SJSA1 (cell line): ENCODE data around the gene TGFB1I1. TPM values are rescaled to one million over a fixed set of nuclear protein-coding genes. Genes with fewer than 3 reads are reported as not detected.
"Not testable (repeated sequence)": the region's sequence is repeated elsewhere in the genome, so short reads cannot be mapped to it uniquely, and the experiment has no call there.

Experiments
- DNase-seq, 2 experiments: peaks; one replicate each; pipeline ENCODE4 v3.0.0-alpha.2; 2015 to 2020; ENCODE audit warnings: low spot score in 2 of 2, low read depth in 1 of 2
- H3K27ac ChIP-seq: fragments of 250-450 bp; sonication (Bioruptor Pico); 2 replicates; pipeline ENCODE4 v1.5.1; 2020; ENCODE audit warnings: mild to moderate bottlenecking, moderate library complexity
- H3K27me3 ChIP-seq: fragments of 250-450 bp; sonication (Bioruptor Pico); replicated peaks from 2 replicates; pipeline ENCODE4 v1.5.1; 2020; ENCODE audit warnings: mild to moderate bottlenecking, moderate library complexity
- H3K36me3 ChIP-seq: fragments of 250-450 bp; sonication (Bioruptor Pico); 2 replicates; pipeline ENCODE4 v1.5.1; 2020; ENCODE audit warnings: mild to moderate bottlenecking
- H3K4me1 ChIP-seq: fragments of 250-450 bp; sonication (Bioruptor Pico); replicated peaks from 2 replicates; pipeline ENCODE4 v1.6.1; 2021; ENCODE audit warnings: mild to moderate bottlenecking
- H3K4me3 ChIP-seq: fragments of 250-450 bp; sonication (Bioruptor Pico); 2 replicates; pipeline ENCODE4 v1.5.1; 2020; ENCODE audit warnings: mild to moderate bottlenecking
- H3K9me3 ChIP-seq: fragments of 250-450 bp; sonication (Bioruptor Pico); replicated peaks from 2 replicates; pipeline ENCODE4 v1.5.1; 2020; ENCODE audit warnings: mild to moderate bottlenecking
- total RNA-seq: library from RNA; depleted of rRNA; stranded (reverse); fragments of >200 nt; shearing (Covaris generic); gene quantifications from 2 replicates; pipeline ENCODE4 v1.2.3, GENCODE V29; 2014; rRNA removed

TGFB1I1 gene
- total RNA-seq, 1 experiment from 2014 or later = 90.1 TPM

DNA sequence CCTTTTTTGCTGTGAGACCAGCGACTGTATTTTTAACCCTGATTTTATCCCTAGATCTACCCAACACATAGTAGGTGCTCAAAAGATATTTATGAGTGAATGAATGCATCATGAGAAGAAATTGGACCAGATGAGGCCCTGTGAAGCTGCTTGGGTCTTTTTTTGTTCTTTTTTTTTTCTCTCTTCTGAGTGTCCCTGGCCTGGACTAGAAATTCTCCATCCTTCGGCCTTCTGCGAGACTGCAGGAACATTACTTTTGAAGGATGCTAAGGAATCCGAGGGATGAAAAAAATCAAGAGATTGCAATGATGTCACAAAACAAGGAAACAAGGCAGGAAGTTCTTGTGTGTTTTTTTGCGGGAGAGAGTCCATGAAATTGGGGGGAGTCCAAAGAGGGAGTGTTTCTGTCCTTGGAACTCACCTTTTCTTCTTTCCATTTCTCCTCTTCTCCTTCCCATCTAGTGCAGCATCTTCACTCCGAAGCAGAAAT lies 36.8 kb downstream of the TGFB1I1 start:
- Histone ChIP-seq H3K9me3 (peaks cover 10% of the 10 kb centered on the region), H3K4me3 (peak overlapping the region; percentile 82), H3K4me1 (peaks cover 17% of the 10 kb centered on the region), H3K27me3 (no peaks in the 10 kb centered on the region), H3K36me3 (peaks cover 12% of the 10 kb centered on the region), H3K27ac (peak overlapping the region; percentile 93)
- no peak for DNase-seq

DNA sequence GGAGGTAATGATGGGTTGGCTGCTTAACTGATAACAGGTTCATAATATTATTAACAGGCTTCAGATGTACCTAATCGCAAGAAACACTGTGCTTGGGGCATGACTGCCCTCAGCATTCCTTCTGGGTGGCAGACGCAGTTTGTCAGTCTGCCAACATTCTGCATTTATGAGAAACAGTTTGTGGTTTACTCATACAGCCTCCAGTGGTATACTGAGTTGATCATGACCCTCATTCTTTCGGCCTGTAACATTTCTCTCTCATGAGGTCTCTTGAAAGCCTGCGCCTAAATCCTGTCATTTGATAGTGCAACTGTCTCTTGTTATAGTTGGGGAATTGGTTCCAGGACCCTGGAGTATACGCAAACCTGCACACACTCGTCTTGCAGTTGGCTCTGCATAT lies 41.2 kb downstream of the TGFB1I1 start:
- Histone ChIP-seq H3K9me3 (peaks cover 10% of the 10 kb centered on the region), H3K4me3 (no peak overlapping the region), H3K36me3 (peaks cover under 1% of the 10 kb centered on the region), H3K27me3 (no peaks in the 10 kb centered on the region), H3K27ac (no peak overlapping the region; the same call in 1 of the 2 replicates), H3K4me1 (peaks cover 18% of the 10 kb centered on the region)
- peak; percentile 59 to 62 for DNase-seq

DNA sequence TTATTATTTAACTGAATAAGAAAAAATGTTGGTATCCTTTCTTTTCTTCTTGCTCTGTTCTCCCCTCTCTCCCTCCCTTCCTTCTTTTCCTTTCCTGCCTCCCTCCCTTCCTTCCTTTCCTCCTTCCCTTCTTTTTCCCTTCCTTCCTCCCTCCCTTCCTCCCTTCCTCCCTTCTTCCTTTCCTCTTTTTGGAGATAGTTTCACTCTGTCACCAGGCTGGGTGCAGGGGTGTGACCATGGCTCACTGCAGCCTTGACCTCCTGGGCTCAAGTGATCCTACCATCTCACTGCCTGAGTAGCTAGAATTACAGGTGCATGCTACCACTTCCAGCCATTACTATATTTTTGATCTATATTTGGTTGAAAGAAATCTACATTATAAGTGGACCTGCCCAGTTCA lies 41.9 kb downstream of the TGFB1I1 start:
- peaks cover 10% of the 10 kb centered on the region for H3K9me3 ChIP-seq
- H3K27ac ChIP-seq = no peak overlapping the region
- DNase-seq = no peak
- no peak overlapping the region for H3K4me3 ChIP-seq
- peaks cover 18% of the 10 kb centered on the region for H3K4me1 ChIP-seq
- H3K36me3 ChIP-seq = no peaks in the 10 kb centered on the region
- H3K27me3 ChIP-seq = no peaks in the 10 kb centered on the region

DNA sequence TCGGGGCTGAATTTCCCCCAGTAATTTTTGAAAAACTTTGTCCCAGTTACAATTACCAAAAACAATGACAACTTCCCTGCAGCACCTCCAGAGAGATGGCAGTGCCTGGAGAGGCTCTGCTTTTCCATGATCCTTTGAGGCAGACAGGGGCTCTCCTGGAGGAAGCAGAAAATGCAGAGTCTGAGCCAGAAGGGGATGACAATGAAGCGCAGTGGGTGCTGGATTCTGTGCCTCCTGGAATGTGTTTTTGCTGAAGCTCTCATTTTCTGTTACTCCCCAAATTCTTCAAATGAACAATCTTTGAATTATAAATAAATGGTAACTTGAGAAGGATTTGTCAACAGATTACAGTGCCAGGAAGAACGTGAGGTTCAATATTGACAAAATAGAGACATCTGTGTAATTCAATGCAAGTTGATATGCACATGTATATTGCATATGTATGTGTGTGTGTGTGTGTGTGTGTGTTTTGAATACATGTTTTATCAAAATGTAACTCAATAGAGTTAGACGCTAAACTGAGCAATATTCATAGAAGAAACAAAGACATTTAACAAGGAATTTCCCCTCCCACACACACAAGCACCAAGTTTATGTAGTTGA lies 45.9 kb downstream of the TGFB1I1 start:
- Histone ChIP-seq H3K9me3 (no peaks in the 10 kb centered on the region; the same call in 1 of the 2 replicates), H3K4me1 (peaks cover 9% of the 10 kb centered on the region), H3K36me3 (no peaks in the 10 kb centered on the region), H3K27me3 (no peaks in the 10 kb centered on the region), H3K27ac (no peak overlapping the region), H3K4me3 (no peak overlapping the region)
- no peak for DNase-seq

DNA sequence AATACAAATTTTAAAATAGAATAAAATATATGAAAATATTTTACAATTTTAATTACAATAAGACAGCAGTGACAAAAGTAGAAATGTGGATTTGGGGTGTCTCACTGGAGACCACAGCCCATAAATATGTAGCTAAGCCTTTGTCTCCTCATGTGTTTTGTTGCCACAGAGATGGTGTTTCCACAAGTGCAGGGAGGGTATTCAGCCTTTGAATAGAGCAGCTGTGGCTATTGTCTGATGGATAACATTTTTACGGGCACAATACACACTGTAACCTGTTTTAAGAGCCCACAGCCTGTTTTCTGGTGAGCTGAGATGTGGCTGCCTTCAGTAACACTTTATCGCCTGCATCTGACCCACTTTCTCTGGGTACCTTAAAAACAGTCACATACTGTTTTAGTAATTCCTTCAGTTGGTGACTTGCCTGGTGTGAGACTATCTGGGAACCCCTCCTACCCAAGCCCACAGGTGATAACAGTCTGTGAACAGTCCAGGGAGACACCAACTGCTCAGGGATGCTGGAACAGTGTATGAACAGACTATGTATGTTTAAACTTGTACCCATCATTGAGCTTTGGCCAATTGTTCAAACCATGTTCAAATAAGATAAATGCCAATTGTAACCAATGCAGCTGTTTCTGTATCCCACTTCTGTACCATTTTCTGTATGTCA lies 47.9 kb downstream of the TGFB1I1 start:
- H3K4me1 ChIP-seq = no peaks in the 10 kb centered on the region
- DNase-seq = no peak
- no peaks in the 10 kb centered on the region for H3K27me3 ChIP-seq
- no peaks in the 10 kb centered on the region for H3K9me3 ChIP-seq
- H3K27ac ChIP-seq = no peak overlapping the region
- no peak overlapping the region for H3K4me3 ChIP-seq
- no peaks in the 10 kb centered on the region for H3K36me3 ChIP-seq

DNA sequence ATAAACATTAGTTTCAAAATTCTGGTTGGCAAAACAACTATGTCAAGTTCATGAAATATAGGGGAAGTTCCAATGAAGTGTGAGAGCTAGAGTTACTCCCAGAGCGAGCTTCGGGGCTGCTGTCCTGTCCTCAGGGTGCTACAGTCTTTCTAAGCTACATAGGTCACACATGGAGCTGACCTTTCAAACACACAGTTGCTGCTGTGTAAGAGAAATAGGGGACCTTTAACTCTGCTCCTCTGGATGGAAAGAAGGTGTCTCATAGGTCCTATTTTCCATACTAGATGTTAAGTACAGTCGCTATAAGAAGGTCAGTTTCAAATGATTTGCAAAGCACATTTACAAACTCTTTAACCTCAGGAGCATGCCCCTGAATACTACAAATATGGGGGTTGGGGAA lies 49.4 kb downstream of the TGFB1I1 start:
- no peak for DNase-seq
- Histone ChIP-seq H3K36me3 (no peaks in the 10 kb centered on the region), H3K4me1 (no peaks in the 10 kb centered on the region), H3K27me3 (no peaks in the 10 kb centered on the region), H3K9me3 (no peaks in the 10 kb centered on the region), H3K4me3 (no peak overlapping the region), H3K27ac (no peak overlapping the region)

DNA sequence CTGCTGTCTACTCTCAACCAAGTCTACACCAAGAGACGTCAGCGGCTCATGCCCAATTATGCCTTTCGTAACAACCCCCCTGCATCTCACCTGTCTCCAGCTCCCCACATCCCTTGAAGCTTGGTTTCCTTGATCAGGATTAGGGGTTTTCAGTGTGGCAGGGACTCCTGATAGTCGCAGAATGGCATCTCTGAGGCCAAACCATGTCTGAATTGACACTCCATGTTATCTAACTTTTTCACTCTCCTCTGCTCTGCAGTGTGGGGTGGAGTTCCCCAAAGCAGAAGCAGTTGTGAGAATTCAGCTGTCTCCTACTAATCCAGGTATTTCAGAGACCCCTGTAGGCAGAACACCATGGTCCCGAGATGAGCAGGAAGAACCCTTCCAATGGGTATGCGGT lies 50.1 kb downstream of the TGFB1I1 start:
- Histone ChIP-seq H3K27ac (no peak overlapping the region), H3K9me3 (no peaks in the 10 kb centered on the region), H3K4me1 (no peaks in the 10 kb centered on the region), H3K36me3 (no peaks in the 10 kb centered on the region), H3K4me3 (no peak overlapping the region), H3K27me3 (no peaks in the 10 kb centered on the region)
- DNase-seq = no peak

DNA sequence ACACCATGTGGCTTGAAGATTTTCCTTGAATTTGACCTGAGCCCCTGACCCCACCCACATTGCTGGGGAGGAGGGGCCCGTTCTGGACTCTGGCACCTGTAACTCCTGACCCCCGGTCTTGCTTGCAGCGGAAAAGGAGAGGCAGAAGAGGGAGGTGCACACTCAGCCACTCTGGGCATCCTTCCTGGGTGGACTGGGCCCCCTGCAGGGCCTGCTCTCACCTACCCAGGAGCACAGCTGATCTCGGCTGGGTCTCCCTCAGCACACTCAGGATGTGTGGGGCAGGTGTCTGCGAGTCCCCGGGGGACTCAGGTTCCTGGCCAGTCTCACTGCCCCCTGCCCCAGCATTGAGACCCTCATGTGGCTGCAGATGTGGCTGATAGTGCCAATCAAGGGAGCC lies 51.8 kb downstream of the TGFB1I1 start:
- H3K36me3 ChIP-seq, H3K4me1 ChIP-seq, H3K27me3 ChIP-seq, DNase-seq, H3K4me3 ChIP-seq, H3K27ac ChIP-seq, H3K9me3 ChIP-seq: not testable (repeated sequence)

DNA sequence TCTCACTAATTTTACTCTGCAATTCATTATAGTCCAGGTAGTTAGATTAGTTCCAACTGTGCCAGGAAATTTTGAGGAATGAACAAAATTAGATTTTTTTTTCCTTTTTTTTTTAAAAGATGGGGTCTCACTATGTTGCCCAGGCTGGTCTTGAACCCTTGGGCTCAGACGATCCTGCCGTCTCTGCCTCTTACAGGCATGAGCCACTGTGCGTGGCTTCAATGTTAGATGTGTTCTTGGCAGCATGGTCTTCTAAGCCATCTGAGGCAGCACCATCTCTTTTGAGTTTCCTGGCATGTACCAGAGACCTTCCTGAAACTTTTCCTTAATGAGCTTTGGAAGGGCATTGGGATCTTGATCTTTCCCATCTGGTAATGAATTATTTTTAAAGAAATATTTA lies 53.2 kb downstream of the TGFB1I1 start:
- H3K27ac ChIP-seq = no peak overlapping the region
- no peaks in the 10 kb centered on the region for H3K9me3 ChIP-seq
- H3K36me3 ChIP-seq = no peaks in the 10 kb centered on the region
- H3K27me3 ChIP-seq = peaks cover 10% of the 10 kb centered on the region; the same call in 1 of the 2 replicates
- H3K4me1 ChIP-seq = no peaks in the 10 kb centered on the region
- DNase-seq = no peak
- no peak overlapping the region for H3K4me3 ChIP-seq

Other genes with a start within 250 kb of the TGFB1I1 start
- gene ITGAM, start 212.2 kb upstream of the TGFB1I1 start, total RNA-seq = 0.05 TPM in 1 of 2 replicates, not detected in the other
- gene ITGAX, start 117.0 kb upstream of the TGFB1I1 start, total RNA-seq = 0.09 TPM in 1 of 2 replicates, not detected in the other
- not detected in 2 replicates for gene ITGAD, start 78.8 kb upstream of the TGFB1I1 start, total RNA-seq
- gene COX6A2, start 43.8 kb upstream of the TGFB1I1 start, total RNA-seq = not detected in 2 replicates
- 0.32 TPM in 1 of 2 replicates, not detected in the other for gene ZNF843, start 29.4 kb upstream of the TGFB1I1 start, total RNA-seq
- 9.8 and 11.6 TPM in 2 replicates for gene ARMC5, start 12.7 kb upstream of the TGFB1I1 start, total RNA-seq
- not detected in 2 replicates for gene SLC5A2, start 11.0 kb downstream of the TGFB1I1 start, total RNA-seq
- gene RUSF1, start 36.2 kb downstream of the TGFB1I1 start, total RNA-seq = 47.6 and 49.5 TPM in 2 replicates
- not detected in 2 replicates for gene AHSP, start 55.7 kb downstream of the TGFB1I1 start, total RNA-seq